Astrocyte of the spinal cord (primary cell): ENCODE data around the gene LMOD2.

Experiments
- DNase-seq: peaks from one replicate; pipeline ENCODE4 v3.0.0; 2011; ENCODE audit warnings: low read depth, low spot score
- H3K4me3 ChIP-seq: 2 replicates; pipeline ENCODE4 v1.5.1; 2011; ENCODE audit warnings: low read depth, mild to moderate bottlenecking, low read length, moderate library complexity
- in situ Hi-C: cut with HindIII; loops from 2 replicates; pipeline ENCODE4 v1.10.0; 2017; ENCODE audit warnings: low sequenced_read_pairs
- TF ChIP-seq, protein P1 (sequence below): IDR thresholded peaks from 2 replicates; pipeline ENCODE4 v1.5.1; 2012; ENCODE audit warnings: low read depth, mild to moderate bottlenecking, low read length, inconsistent platforms

LMOD2 gene

GRCh38 chr7:123656544-123657303 lies 1.1 kb downstream of the LMOD2 start:
- in situ Hi-C loops: no loop called here
- TF ChIP-seq, protein P1, sequence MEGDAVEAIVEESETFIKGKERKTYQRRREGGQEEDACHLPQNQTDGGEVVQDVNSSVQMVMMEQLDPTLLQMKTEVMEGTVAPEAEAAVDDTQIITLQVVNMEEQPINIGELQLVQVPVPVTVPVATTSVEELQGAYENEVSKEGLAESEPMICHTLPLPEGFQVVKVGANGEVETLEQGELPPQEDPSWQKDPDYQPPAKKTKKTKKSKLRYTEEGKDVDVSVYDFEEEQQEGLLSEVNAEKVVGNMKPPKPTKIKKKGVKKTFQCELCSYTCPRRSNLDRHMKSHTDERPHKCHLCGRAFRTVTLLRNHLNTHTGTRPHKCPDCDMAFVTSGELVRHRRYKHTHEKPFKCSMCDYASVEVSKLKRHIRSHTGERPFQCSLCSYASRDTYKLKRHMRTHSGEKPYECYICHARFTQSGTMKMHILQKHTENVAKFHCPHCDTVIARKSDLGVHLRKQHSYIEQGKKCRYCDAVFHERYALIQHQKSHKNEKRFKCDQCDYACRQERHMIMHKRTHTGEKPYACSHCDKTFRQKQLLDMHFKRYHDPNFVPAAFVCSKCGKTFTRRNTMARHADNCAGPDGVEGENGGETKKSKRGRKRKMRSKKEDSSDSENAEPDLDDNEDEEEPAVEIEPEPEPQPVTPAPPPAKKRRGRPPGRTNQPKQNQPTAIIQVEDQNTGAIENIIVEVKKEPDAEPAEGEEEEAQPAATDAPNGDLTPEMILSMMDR: no peak
- DNase-seq: no peak
- H3K4me3 ChIP-seq: no peak overlapping the region

GRCh38 chr7:123657304-123657685 lies 1.6 kb downstream of the LMOD2 start:
- in situ Hi-C loops: no loop called here
- H3K4me3 ChIP-seq: no peak overlapping the region
- no peak for DNase-seq
- TF ChIP-seq, protein P1: no peak

- TF ChIP-seq, protein P1: no peak
- in situ Hi-C loops: no loop called here
- H3K4me3 ChIP-seq: no peak overlapping the region
- no peak for DNase-seq
Observed at GRCh38 chr7:123658023-123658422, 2.4 kb downstream of the LMOD2 start.

DNA sequence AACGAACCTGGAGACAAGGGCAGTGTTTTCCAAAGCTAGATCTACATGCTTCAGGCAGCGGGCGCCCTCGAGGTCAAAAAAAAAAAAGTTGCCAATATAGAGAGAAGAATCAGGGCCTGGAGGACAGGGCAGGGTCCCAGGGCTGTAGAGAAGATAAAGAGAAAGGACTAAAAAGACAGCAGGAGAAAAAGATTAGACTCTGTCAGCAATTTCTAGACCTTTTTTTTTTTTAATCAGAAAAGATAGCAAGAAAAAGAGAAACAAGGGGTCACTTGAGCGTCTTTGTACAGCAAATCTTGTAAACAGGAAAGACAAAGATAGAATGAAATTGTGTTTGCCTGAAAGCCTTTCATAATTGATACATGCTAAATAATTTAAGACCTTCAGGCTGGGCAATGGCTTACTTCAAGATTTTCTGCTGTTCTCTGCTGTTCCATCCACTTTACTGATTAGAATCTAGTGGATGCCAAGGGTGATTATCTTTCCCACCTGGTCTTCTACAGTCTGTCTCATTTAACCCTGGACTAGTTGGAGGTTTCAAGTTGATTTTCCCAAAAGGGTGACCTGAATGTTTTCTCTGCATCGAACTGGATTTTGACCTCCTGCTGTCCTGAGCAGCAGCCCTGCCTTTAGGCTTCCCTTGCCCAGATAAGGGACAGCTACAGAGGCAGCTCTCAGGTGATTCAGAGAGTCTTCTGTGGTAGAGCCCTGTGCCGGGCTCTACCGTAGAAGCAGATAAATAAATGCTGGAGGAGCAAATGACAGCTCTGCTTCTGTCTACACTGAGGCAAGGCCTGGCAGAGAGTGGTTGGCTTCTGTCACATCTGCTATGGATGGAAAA lies 5.1 kb downstream of the LMOD2 start:
- no peak for DNase-seq
- in situ Hi-C loops: no loop called here
- no peak overlapping the region for H3K4me3 ChIP-seq
- TF ChIP-seq, protein P1: no peak

DNA sequence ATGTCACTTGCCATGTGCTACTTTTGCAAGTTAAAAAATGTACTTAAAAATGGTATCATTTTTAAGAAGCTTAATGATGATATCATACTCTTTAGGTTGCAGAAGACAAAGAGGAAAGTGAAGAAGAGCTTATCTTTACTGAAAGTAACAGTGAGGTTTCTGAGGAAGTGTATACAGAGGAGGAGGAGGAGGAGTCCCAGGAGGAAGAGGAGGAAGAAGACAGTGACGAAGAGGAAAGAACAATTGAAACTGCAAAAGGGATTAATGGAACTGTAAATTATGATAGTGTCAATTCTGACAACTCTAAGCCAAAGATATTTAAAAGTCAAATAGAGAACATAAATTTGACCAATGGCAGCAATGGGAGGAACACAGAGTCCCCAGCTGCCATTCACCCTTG lies 6.1 kb downstream of the LMOD2 start:
- H3K4me3 ChIP-seq: no peak overlapping the region
- TF ChIP-seq, protein P1: no peak
- DNase-seq: no peak
- in situ Hi-C loops: no loop called here

DNA sequence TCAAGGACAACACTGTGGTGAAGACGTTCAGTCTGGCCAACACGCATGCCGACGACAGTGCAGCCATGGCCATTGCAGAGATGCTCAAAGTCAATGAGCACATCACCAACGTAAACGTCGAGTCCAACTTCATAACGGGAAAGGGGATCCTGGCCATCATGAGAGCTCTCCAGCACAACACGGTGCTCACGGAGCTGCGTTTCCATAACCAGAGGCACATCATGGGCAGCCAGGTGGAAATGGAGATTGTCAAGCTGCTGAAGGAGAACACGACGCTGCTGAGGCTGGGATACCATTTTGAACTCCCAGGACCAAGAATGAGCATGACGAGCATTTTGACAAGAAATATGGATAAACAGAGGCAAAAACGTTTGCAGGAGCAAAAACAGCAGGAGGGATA lies 6.6 kb downstream of the LMOD2 start:
- DNase-seq: no peak
- in situ Hi-C loops: no loop called here
- TF ChIP-seq, protein P1: no peak
- H3K4me3 ChIP-seq: no peak overlapping the region
